ENCODE measurements around the gene RFX3.

The RFX3 gene

GRCh38 chr9:3285365-3286161 is 240.2 kb downstream of the RFX3 start:
- DNase-seq (ENCODE audit: low read depth, low spot score), result no peak

DNA sequence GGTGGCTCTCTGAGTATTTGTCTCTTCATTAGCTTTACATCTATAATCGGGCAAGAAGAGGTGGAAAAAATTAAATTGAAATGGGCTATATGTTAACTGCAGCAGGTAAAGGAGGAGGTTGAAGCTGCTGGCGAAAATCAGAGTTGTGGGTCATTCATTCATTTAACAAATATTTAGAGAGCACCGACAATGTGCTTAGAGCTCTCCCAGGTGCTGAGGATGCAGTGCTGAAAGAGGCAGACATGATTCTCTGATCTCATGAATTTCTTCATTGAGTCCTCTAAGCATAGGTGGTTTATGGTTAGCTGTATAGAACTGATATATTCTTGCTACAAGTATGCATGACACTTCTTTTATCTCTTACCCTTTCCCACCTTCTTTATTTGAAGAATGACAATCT is 243.4 kb downstream of the RFX3 start:
- DNase-seq (ENCODE audit: low read depth, low spot score), result no peak

DNA sequence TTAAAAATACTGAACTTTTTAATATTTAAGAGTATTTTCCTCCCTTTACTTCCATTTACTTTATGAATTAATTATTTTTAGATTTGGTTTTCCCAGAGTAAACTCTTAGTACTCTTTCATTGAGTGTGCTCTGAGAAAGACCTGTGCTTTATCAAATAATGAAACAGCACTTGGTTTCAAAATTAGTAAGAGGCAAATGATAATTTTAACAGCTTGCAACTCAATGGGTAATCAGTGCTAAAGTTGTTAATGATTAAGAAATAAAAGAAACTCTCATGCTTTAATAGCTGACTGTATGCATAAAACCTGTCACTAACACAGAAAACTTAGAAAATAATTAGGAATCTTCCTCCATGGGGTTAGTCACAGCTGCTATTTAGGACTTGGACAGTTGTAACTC is 244.4 kb downstream of the RFX3 start:
- DNase-seq (ENCODE audit: low read depth, low spot score), result no peak

DNA sequence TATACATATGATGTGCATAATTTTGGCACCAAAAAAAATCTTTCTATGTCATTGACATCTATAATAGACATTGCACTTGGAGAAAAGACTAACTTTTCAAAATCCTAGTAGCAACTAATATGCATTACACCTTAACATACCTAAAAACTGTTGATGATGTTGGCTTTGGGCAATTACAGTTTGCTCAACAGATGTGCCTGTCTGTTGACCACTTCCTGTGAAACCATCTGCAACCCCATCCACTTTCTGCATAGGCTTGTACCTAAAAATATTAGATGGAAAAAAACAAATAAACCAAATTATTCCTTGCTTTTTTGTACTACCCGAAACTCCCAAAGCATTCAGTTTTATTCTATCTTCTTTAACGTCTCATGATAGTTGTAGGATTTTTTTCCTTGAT is 248.6 kb downstream of the RFX3 start:
- no peak for DNase-seq (ENCODE audit: low read depth, low spot score)

DNA sequence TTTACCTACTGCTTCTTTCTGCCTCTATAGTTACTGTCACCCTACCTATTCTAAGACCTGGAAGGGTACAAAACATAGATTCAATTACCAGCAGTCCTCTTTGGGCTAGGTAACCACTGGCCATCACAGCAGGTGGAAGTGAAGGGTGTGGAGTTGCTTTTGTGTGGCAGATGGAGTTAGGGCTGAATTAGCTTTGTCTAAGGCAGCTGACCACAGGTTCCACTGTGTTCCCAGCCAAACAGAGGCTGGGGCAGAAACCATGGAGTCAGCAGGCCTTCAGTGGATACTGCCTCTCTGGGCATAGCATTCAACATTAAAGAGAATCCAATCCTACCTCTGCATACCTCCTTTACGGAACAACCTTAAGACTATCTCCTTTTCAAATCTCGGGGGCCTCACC is 254.2 kb downstream of the RFX3 start:
- DNase-seq (ENCODE audit: low read depth, low spot score), result no peak

DNA sequence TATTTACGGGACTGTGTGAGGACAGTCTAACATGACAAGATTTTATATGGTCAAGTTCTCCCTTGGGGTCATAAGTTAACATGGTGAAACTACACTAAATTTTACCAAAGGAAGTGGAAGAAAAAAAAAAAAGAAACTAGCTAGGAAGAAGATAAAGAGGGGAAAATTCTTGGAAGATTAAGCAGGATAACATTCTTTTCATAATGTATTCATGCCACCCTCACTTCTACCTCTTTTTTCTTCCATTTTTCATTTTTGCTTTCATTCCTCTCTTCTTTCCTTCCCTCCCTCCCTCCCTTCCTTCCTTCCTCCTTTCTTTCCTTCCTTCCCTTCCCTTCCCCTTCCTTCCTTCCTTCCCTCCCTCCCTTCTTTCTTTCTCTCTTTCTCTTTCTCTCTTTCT is 254.6 kb downstream of the RFX3 start:
- no peak for DNase-seq (ENCODE audit: low read depth, low spot score)

DNA sequence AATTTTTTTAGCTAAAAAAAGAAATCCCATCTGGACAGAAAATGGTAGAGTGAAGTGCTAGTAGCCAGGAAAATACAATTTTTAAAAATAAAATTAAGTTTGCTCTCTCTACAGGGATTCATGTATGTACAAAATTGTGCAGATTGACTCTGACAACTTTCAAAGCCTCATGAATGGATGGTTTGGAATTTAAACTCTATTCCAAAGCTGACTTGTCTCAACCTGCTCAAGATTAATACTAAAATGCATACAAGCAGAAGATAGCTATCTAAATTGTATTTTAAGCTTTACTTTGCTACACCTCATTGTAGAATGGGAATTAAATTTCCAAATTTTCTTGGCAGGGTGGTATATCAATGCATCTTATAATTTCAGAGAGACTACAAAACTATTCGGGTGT is 257.6 kb downstream of the RFX3 start:
- DNase-seq (ENCODE audit: low read depth, low spot score), result no peak

GRCh38 chr9:3263698-3264097 is 262.1 kb downstream of the RFX3 start:
- DNase-seq (ENCODE audit: low read depth, low spot score), result no peak

GRCh38 chr9:3262826-3263529 is 262.8 kb downstream of the RFX3 start:
- DNase-seq (ENCODE audit: low read depth, low spot score), result no peak

- DNase-seq (ENCODE audit: low read depth, low spot score), result no peak
Observed at GRCh38 chr9:3261484-3261883, 264.3 kb downstream of the RFX3 start.

DNA sequence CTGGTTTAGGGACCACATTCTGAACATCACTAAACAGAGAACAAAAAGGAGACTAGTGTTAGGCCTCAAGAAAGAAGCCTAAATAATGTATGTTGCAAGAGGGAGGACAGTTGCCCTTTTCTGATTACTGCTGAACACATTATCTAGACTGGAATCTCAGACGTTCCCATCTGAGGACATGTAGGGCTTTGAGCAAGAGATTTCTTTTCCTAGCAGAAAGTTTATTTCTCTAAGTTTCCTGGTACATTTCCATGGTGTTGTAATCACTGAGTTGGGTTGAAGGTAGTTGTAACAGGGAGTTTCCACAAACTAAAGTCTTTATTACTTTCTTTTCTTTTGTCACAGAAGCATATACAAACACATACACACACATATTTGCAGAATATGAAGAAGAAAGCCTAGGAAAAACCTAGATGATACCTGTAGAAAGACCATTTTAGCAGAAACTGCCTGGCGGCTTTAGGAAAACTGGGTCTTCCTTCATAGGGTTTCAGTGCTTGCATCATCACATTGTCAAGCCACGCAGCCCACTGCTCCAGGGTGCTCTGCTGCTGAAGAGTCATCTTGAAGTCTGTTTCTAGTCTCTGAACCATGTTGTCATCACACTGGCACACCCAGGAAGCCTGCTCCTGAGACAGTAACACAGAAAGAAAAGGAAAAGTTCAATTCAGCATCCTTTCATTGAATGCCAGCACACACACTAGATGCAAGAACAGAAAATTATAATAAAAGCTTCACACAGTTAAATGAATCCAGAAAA is 269.1 kb downstream of the RFX3 start:
- no peak for DNase-seq (ENCODE audit: low read depth, low spot score)

GRCh38 chr9:3251309-3251708 is 274.5 kb downstream of the RFX3 start:
- no peak for DNase-seq (ENCODE audit: low read depth, low spot score)

- no peak for DNase-seq (ENCODE audit: low read depth, low spot score)
Observed at GRCh38 chr9:3250741-3251140, 275.1 kb downstream of the RFX3 start.

GRCh38 chr9:3247211-3247610 is 278.6 kb downstream of the RFX3 start:
- no peak for DNase-seq (ENCODE audit: low read depth, low spot score)

- no peak for DNase-seq (ENCODE audit: low read depth, low spot score)
Observed at GRCh38 chr9:3246241-3246640, 279.6 kb downstream of the RFX3 start.

DNA sequence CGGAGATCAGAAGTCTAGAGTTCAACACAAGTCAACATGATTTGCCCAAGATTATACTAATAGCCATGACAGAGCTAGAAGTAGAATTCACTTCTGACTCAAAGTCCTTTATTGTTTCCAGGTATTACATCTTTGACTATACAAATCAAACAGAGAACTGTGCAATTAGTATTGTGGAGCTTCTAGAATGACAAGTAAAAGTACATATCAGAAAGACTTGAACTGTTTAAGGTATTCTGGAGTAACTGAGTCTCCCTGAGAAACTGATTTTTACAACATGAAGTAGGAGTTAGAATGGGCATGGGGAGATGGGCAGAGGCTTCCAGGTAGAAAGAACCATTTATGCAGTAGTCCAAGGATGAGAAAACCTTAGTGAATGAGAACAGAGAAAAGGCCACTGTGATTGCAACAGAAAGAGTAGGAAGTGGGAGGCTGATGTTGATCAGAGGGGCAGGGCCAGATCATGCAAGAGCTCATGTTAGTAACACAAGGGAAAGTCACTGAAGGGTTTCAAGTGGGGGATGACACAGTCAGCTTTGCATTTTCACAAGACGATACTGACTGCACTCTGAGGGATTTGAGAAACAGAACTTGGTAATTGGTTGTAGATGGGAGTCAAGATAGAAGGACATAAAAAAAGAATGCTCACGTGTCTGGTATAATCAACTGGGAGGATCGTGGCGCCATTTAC is 280.7 kb downstream of the RFX3 start:
- no peak for DNase-seq (ENCODE audit: low read depth, low spot score)

GRCh38 chr9:3243683-3244082 is 282.1 kb downstream of the RFX3 start:
- no peak for DNase-seq (ENCODE audit: low read depth, low spot score)

DNA sequence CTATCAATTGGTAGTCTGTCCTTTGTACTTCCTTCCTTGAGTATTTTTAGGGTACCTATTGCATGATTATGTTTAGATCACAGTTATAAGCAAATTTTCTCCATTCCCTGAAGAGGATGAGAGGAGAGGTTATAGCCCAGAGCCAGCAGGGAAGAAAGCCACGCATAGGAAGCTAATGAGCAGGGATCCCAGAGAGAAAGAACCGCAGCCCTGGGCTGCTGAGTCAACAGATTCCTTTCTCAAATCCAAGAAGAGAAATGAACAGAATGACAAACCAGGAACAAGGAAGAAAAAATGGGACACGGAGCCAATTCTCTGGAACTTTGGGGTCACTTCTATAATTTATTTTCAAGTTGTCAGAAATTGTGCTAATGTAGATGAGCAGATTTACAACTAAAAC is 284.5 kb downstream of the RFX3 start:
- DNase-seq (ENCODE audit: low read depth, low spot score), result no peak

DNA sequence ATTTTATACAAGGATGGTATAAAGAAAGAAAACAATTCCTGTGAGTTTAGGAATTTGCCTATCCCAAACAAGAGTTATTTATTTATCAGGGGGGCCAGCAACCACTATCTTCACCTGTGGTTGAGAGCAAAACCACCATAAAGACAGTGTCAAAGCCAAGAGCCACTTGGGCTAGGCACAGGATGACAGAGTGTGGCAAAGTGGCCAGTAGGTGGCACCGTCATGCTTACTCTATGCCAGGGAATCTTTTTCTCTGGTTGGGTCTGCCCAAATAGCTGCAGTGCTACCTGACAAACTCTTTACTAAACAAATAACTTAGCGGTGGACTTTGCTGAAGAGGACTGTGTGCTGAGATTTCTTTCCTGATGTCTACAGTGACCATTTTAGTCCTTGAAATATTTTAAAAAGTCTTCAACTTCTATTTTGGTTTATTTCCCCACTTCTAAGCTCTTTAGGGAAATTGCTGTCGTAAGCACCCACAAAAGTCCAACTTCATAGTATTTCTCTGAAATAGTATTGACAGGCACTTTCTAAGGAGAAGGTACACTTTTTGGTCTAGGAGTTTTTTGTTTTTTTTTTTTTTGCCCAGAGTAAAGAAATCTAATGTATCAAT is 285.0 kb downstream of the RFX3 start:
- peak; percentile 40 for DNase-seq (ENCODE audit: low read depth, low spot score)

DNA sequence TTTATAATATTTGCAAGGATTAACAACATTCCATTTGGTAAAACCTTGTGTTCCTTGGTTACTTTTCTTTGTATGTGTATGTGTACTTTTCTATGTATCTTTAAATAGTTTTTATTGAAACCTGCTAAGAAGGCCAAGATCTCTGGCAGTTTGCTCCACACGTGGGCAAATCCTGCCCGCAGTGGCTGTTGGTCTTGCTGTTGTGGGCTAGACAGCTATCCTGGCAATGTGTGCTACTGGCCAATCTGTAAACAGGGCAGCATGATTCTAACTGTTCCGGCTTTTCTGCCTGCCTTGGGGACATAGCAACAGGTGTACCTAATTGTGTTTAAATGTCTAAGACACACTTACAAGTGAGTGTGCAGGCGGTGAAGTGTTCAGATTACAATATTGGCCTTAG is 286.6 kb downstream of the RFX3 start:
- no peak for DNase-seq (ENCODE audit: low read depth, low spot score)

GRCh38 chr9:3238236-3238635 is 287.6 kb downstream of the RFX3 start:
- DNase-seq (ENCODE audit: low read depth, low spot score), result no peak

- no peak for DNase-seq (ENCODE audit: low read depth, low spot score)
Observed at GRCh38 chr9:3237121-3237520, 288.7 kb downstream of the RFX3 start.

All from activated naive CD8-positive, alpha-beta T cell treated with anti-CD3 and anti-CD28 coated beads, Interleukin-2, amount 50 U/mL, for 16 hours (primary cell).